ENCODE results near the gene HSPA14. TPM values are rescaled to one million over a fixed set of nuclear protein-coding genes. Genes with fewer than 3 reads are reported as not detected.
"Not testable (repeated sequence)": the region's sequence is repeated elsewhere in the genome, so short reads cannot be mapped to it uniquely, and the experiment has no call there.

HSPA14 gene
- polyA plus RNA-seq, 1 donor (not counting 4 experiments of a cell fraction or from before 2014, with no cell fraction given), result 29.5 TPM

GRCh38 chr10:14815681-14816080, 22.4 kb upstream of the HSPA14 start:
- Histone ChIP-seq H3K36me3 (ENCODE audit: control insufficient read depth in 2 of 2, extremely low read depth in 1 of 2, insufficient read depth in 2 of 2, low read length in 2 of 2) (no peaks in the 10 kb centered on the region), H3K4me2 (ENCODE audit: control insufficient read depth, extremely low read depth, insufficient read depth, low read depth, low read length) (no peak overlapping the region), H3K27me3 (ENCODE audit: control insufficient read depth, extremely low read depth, insufficient read depth, low read length) (no peaks in the 10 kb centered on the region), H3K4me1 (ENCODE audit: control insufficient read depth, extremely low read depth, insufficient read depth, low read length) (peaks cover 14% of the 10 kb centered on the region), H3K9ac (ENCODE audit: control insufficient read depth, extremely low read depth, insufficient read depth, low read length) (no peak overlapping the region), H3K4me3 (ENCODE audit: control insufficient read depth in 2 of 3, extremely low read depth in 1 of 3, insufficient read depth in 2 of 3, low read depth in 1 of 3, low read length in 3 of 3) (no peak overlapping the region), H4K20me1 (ENCODE audit: control insufficient read depth, extremely low read depth, insufficient read depth, low read length) (no peaks in the 10 kb centered on the region), H3K27ac (ENCODE audit: control insufficient read depth, insufficient read depth, low read length) (no peak overlapping the region), H2AFZ (ENCODE audit: control insufficient read depth, low read length) (no peak overlapping the region), H3K9me3 (ENCODE audit: control insufficient read depth, low read depth, low read length) (no peaks in the 10 kb centered on the region), H3K79me2 (ENCODE audit: control insufficient read depth, insufficient read depth, low read length) (no peaks in the 10 kb centered on the region), H3K9me1 (ENCODE audit: control insufficient read depth, extremely low read depth, insufficient read depth, low read length) (no peaks in the 10 kb centered on the region)
- TF ChIP-seq CTCF (optimal IDR thresholded peaks at IDR 0.05 in 1 of 3, IDR thresholded peaks at IDR 0.05 in 1 of 3, conservative IDR thresholded peaks at IDR 0.05 in 1 of 3; ENCODE audit: extremely low read depth in 1 of 3, insufficient read depth in 2 of 3, low read length in 3 of 3) (no peak), EZH2 (IDR thresholded peaks at IDR 0.05; ENCODE audit: low read length) (no peak)
- FAIRE-seq (no peak), DNase-seq (ENCODE audit: low read depth, low spot score) (no peak)
- dilution Hi-C loops (cut with MboI; ENCODE audit: extremely low pct_ligation_motif_present, low sequenced_read_pairs), result no loop called here

- H2AFZ ChIP-seq (ENCODE audit: control insufficient read depth, low read length); H3K4me2 ChIP-seq (ENCODE audit: control insufficient read depth, extremely low read depth, insufficient read depth, low read depth, low read length); H3K9ac ChIP-seq (ENCODE audit: control insufficient read depth, extremely low read depth, insufficient read depth, low read length); H3K36me3 ChIP-seq (ENCODE audit: control insufficient read depth in 2 of 2, extremely low read depth in 1 of 2, insufficient read depth in 2 of 2, low read length in 2 of 2); dilution Hi-C loops (cut with MboI; ENCODE audit: extremely low pct_ligation_motif_present, low sequenced_read_pairs); H4K20me1 ChIP-seq (ENCODE audit: control insufficient read depth, extremely low read depth, insufficient read depth, low read length); H3K27ac ChIP-seq (ENCODE audit: control insufficient read depth, insufficient read depth, low read length); H3K27me3 ChIP-seq (ENCODE audit: control insufficient read depth, extremely low read depth, insufficient read depth, low read length); H3K4me3 ChIP-seq (ENCODE audit: control insufficient read depth in 2 of 3, extremely low read depth in 1 of 3, insufficient read depth in 2 of 3, low read depth in 1 of 3, low read length in 3 of 3); H3K9me1 ChIP-seq (ENCODE audit: control insufficient read depth, extremely low read depth, insufficient read depth, low read length); H3K9me3 ChIP-seq (ENCODE audit: control insufficient read depth, low read depth, low read length); H3K79me2 ChIP-seq (ENCODE audit: control insufficient read depth, insufficient read depth, low read length); FAIRE-seq; DNase-seq (ENCODE audit: low read depth, low spot score): not testable (repeated sequence)
- H3K4me1 ChIP-seq (ENCODE audit: control insufficient read depth, extremely low read depth, insufficient read depth, low read length), result peaks cover 11% of the 10 kb centered on the region
Measured at GRCh38 chr10:14816717-14817116, 21.4 kb upstream of the HSPA14 start.
